CD4-positive, alpha-beta T cell treated with Interleukin-4 for 1 hour (primary cell): ENCODE data around the gene TRPT1.

Experiments
- DNase-seq, 2 donors: peaks; one replicate each; pipeline ENCODE4 v3.0.0-alpha.2; 2020 to 2022

Gene TRPT1

DNA sequence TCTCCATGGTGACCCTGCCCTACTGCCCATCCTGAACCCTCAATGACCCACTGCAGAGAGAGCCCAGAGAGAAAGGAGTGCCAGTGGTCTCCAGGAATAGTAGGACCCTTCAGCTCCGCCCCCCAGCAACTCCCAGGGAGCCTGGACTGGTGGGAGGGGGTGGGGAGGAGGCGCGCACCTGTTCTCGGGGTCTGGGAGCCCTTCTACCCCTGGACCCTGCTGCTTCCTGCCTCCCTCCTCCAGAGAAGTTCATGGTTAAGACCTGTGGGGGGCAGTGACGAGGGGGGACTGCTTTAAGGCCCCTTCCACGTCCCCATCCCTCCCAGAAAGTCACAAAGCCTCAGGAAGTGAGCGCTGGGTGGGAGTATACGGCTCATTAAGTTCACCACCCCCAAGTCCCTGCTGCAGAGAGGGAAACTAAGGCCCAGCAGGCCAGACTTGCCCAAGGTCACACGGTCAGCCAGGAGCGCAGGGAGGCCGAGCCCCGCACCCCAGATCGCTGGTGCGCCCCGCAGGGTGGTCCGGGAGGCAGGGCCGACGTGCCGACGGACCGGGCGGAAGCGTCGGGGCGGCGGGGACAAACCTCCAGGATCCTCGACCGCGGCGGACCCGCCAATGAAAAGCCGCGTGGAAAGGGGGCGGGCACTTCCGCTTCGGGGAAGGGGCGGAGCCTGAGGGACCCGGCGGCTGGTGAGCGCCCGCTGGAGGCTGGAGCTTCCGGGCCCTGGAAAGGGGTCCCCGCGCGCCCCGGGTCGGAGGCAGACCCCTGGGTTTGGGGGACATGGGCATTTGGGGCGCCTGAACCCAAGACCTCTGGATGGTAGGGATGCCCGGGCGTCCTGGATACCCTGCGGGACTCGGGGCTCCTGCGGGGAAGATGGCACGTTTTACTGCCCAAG is at the start of gene TRPT1, which contains the start of gene NUDT22:
Gene TRPT1, minus strand, starts transcription at position 579 of the 899 bp plus-strand sequence. Its CDS starts 326 bp downstream, at position 253.
Gene NUDT22, plus strand, starts transcription at position 667 of the 899 bp plus-strand sequence. CDS start 379 bp downstream, outside the sequence.
- DNase-seq: peak; percentile 85 to 88

DNA sequence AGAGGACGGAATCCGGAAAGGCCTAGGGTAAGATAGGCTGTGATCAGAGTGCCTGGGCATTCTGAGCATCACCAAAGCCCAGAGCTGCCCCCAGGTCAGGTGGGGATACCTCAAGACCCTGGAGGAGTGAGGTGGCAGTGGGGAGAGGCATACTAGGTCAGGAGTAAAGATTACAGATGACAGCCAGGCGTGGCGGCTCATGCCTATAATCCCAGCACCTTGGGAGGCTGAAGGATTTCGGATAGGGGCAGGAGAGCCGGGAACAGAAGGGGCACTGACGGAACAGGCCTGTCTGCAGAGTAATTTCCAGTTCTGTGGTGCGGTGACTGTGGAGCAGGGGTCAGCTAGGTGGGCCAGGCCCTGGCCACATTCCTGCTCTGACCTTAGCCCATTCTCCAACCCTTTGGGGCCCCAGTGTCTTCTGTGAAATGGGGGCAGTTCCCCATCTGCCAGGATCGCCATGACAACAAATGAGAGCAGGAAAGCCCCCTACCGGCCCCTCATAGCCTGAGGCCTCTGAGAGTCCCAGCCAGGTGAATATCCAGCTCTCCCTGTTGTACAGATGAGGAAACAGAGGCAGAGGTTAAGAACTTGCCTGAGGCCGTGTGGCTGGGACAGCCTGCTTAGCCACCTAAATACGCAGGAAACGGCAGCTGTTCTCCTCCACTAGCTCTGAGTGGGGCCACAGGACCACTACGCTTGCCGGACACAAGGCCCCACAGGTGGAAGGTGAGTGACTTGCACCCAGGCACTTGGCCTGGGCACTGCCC is 49.2 kb upstream of the TRPT1 start:
- no peak for DNase-seq

GRCh38 chr11:64269540-64270220 is 43.7 kb upstream of the TRPT1 start:
- DNase-seq: peak; percentile 98

- peak; percentile 41 to 53 for DNase-seq
Observed at GRCh38 chr11:64268893-64269539, 43.0 kb upstream of the TRPT1 start.

- no peak for DNase-seq
Observed at GRCh38 chr11:64268025-64268892, 42.3 kb upstream of the TRPT1 start.

GRCh38 chr11:64267207-64267945 is 41.4 kb upstream of the TRPT1 start:
- no peak for DNase-seq

DNA sequence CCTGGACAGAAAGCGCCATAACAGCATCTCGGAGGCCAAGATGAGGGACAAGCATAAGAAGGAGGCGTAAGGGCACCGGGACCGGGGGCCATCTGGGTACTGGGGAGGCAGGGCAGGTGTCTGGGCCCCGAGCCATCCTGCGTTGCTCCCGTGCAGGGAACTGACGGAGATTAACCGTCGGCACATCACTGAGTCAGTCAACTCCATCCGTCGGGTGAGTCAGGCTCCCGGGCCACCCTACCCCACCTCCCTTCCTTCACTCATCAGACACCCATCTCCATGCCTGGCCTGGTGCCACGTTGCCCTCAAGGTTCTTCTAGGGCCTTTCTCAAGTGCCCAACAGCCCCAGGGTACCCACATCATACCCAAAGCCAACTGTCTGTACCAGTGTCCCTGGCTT is 40.4 kb upstream of the TRPT1 start:
- no peak for DNase-seq

GRCh38 chr11:64265176-64266160 is 39.5 kb upstream of the TRPT1 start:
- no peak for DNase-seq

- no peak for DNase-seq
Observed at GRCh38 chr11:64264371-64264852, 38.4 kb upstream of the TRPT1 start.

DNA sequence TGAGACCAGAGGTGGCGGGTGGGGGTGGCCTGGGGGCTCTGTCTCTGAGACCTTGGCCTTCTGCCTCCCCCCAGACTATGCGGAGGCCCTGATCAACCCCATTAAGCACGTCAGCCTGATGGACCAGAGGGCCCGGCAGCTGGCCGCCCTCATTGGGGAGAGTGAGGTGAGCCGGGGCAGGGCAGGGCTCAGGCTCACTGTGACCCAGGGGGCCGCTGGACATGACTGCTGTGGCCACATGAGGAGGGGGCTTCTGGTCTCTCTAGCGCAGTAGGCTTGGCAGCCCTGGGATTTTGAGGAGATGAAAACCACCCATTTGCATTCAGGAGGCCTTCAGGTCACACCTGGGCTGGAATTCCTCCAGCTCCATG is 37.9 kb upstream of the TRPT1 start:
- no peak for DNase-seq

DNA sequence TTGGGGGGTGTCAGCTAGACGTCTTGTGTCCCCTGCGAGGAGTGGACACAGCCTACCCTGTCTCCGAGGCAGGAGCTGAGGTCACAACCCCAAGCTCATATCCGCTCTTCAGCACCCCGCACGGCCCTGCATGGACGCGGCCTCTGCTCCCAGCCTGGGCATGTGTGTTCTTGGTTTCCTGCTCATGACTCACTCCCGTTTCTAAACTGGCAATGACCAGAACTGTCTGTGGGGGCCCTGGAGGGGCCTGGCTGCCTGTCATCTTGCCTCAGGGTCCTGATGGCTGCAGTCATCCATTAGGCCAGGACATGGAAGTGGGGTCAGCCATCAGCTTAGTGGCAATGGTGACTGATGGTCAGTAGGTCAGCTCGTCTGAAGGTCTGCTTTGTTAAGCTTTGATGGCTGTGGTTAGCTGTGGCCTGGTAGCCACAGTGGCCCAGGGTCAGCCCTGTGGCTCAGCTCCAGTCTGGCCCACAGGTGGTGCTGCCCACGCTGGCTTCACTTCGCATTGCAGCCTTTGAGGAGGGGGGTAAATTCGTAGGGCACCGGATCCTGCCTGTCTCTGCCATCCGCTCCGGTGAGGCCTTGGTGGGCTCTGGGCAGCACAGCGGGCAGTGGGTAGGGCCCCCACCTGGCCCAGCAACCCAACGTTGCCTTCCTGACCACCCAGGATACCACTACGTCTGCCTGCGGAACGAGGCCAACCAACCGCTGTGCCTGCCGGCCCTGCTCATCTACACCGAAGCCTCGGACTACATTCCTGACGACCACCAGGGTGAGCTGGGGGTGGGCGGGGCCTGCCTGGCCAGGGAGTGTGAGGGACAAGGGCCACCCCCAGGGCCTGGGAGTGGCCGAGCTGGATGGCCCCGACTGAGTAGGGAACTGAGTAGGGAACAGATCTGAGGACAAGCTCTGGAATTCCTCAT is 37.3 kb upstream of the TRPT1 start:
- no peak for DNase-seq

- DNase-seq: no peak
Observed at GRCh38 chr11:64262271-64263002, 36.5 kb upstream of the TRPT1 start.

GRCh38 chr11:64261556-64262080 is 35.6 kb upstream of the TRPT1 start:
- DNase-seq: no peak

GRCh38 chr11:64260147-64260708 is 34.2 kb upstream of the TRPT1 start:
- DNase-seq: no peak

DNA sequence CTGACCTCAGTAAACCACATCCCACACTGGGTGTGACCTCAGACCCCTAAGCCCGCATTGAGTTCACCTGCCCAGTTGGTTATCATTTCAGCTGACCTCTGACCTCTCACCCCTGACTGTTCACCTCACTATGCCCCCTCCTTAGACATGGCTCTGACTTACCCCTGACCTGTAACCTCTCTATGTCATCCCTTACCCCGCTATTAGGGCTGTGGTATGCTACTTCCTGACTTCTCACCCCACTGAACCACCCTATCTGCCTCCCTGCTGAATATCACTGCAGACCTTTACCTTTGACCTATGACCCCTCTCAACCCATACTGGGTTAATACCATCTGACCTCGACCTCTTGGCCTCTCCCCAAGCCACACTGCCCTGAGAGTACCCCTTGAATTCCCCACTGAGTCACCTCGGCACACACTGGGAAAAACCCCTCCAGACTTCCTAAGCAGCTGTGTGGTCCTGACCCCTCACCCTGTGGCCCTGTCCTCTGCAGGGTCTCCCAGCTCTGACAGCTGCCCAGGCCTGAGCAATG is 33.6 kb upstream of the TRPT1 start:
- no peak for DNase-seq

GRCh38 chr11:64258946-64259532 is 33.1 kb upstream of the TRPT1 start:
- no peak for DNase-seq
